Measurements from ENCODE around the gene DUSP7.

The DUSP7 gene

DNA sequence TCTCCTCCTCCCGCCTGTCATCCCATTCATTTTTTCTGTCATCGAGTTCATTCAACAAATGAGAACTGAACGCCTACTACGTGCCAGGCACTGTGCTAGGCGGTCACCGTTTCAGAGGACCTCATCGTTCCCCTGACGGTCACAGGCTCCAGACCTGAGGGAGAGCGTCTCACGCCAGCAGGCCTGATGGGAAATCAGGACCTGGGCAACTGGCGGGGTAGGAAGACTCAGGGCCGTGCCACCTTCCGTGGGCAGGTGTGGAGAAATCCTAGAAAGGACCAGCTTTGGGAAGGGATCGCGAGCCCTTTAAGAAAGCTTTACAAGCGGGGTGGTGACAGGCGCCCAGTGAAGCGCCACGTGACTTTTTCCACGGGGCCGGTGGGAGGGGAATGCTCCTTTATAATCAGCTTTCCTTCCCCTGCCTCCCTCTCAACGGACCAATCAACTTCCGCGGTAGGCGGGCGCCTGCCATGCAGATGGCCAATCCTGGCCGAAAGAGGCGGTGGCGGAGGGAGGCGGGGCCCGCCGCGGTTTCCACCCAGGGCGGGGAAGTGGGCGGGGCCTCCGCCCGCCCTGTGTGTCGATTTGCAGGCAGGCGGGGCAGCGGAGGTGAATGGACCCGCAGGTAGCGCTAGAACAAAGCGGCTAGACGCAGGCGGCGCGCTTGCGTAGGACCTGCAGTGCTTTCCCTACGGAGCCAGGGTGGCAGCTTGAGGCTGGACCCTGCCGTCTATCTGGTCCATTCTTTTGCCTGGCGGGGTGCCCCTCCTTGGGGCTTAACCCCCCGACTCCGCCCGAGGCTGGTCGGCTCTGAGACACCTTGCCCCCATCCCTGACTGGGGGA lies 819 bp upstream of the DUSP7 start:
- Histone ChIP-seq H2BK15ac (ENCODE audit: low read depth, poor library complexity, severe bottlenecking) (peak overlapping the region; percentile 73), H3K27me3 (ENCODE audit: control insufficient read depth in 1 of 2, insufficient read depth in 1 of 2, low read length in 2 of 2) (no peaks in the 10 kb centered on the region), H2AK5ac (ENCODE audit: low read length, severe bottlenecking) (peak overlapping the region; percentile 65), H3K9ac (ENCODE audit: low read length) (peak overlapping the region; percentile 93), H2BK5ac (ENCODE audit: low read depth, low read length, poor library complexity, severe bottlenecking) (no peak overlapping the region), H2AFZ (ENCODE audit: low read depth, low read length) (peak overlapping the region; percentile 90), H3K18ac (ENCODE audit: low read depth in 1 of 2, low read length in 2 of 2) (peak overlapping the region; percentile 74 to 94), H3K79me1 (replicated peaks; ENCODE audit: low read length, poor library complexity, severe bottlenecking) (no peaks in the 10 kb centered on the region), H3K4ac (ENCODE audit: low read depth in 1 of 2, low read length in 2 of 2) (peak overlapping the region; percentile 76 to 81), H4K8ac (ENCODE audit: low read length) (peak overlapping the region; percentile 90), H3K4me1 (ENCODE audit: control insufficient read depth, insufficient read depth, low read depth, low read length) (peaks cover 38% of the 10 kb centered on the region), H2BK12ac (ENCODE audit: low read length in 2 of 2) (peak overlapping the region; percentile 6 to 94), H4K91ac (ENCODE audit: low read length) (peak overlapping the region; percentile 79), H2BK120ac (ENCODE audit: low read depth, low read length) (peak overlapping the region; percentile 65), H3K9me3 (ENCODE audit: control insufficient read depth, low read length) (no peaks in the 10 kb centered on the region), H3K4me3 (ENCODE audit: insufficient read depth in 1 of 2, low read depth in 1 of 2, low read length in 2 of 2) (peak overlapping the region; percentile 68 to 87), H3K27ac (ENCODE audit: low read length, poor library complexity, severe bottlenecking) (peak overlapping the region; percentile 49), H3K14ac (ENCODE audit: low read length in 2 of 2) (peak overlapping the region in 1 of 2 experiments; percentile 93), H3K23ac (ENCODE audit: low read length in 2 of 2) (no peak overlapping the region), H3K4me2 (ENCODE audit: low read length, poor library complexity, severe bottlenecking) (peak overlapping the region; percentile 87), H3K36me3 (ENCODE audit: control insufficient read depth in 1 of 2, insufficient read depth in 2 of 2, low read depth in 1 of 2, low read length in 2 of 2) (peaks cover 11 to 20% of the 10 kb centered on the region in 2 experiments)
- 2% methylated on average over 52 of the region's 55 CpGs for WGBS
- peak; percentile 99 for DNase-seq

DNA sequence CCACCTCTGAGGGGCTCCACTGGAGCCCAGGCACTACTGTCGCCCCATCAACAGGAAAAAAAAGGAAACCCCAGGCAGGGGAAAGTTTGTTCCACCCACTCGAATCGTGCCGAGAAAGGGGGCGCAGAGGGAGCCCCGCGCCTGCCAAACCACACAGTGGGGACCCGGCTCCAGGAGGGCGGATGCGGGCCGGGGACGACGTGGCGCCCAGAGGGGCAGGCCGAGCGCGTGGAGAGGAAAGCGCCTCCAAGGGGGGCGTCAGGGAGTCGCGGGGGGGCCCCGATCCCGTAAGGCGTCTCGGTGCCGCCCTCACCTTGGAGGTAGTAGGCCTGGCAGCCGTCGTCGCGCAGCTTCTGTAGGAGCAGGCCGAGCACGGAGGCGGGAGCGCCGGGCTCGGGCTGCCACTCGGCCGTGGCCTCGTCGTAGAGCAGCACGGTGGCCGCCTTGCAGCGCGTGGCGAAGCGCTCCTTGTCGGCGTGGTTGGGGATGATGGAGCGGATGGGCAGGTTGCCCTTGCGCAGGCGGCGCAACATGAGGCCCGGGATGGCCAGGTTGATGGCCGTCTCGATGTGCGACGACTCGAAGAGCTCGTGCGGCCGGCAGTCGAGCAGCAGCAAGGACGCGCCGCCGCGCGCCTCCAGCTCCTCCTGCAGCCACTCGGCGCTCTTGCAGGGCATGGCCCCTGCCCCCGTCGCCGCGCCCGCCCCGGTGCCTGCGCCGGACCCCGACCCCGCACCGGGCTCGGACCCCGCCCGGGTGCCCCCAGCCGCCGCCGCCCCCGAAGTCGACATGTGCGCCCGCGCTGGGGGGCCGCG lies 627 bp downstream of the DUSP7 start:
- Histone ChIP-seq H2BK120ac (ENCODE audit: low read depth, low read length) (peak overlapping the region; percentile 56), H3K4me2 (ENCODE audit: low read length, poor library complexity, severe bottlenecking) (peak overlapping the region; percentile 67), H3K4ac (ENCODE audit: low read depth in 1 of 2, low read length in 2 of 2) (peak overlapping the region; percentile 83 to 91), H3K4me1 (ENCODE audit: control insufficient read depth, insufficient read depth, low read depth, low read length) (peaks cover 47% of the 10 kb centered on the region), H3K27me3 (ENCODE audit: control insufficient read depth in 1 of 2, insufficient read depth in 1 of 2, low read length in 2 of 2) (no peaks in the 10 kb centered on the region), H3K36me3 (ENCODE audit: control insufficient read depth in 1 of 2, insufficient read depth in 2 of 2, low read depth in 1 of 2, low read length in 2 of 2) (peaks cover 25 to 35% of the 10 kb centered on the region in 2 experiments), H3K4me3 (ENCODE audit: insufficient read depth in 1 of 2, low read depth in 1 of 2, low read length in 2 of 2) (peak overlapping the region; percentile 85 to 94), H2AK5ac (ENCODE audit: low read length, severe bottlenecking) (no peak overlapping the region), H3K79me1 (replicated peaks; ENCODE audit: low read length, poor library complexity, severe bottlenecking) (peaks cover 5% of the 10 kb centered on the region), H2AFZ (ENCODE audit: low read depth, low read length) (peak overlapping the region; percentile 46), H2BK5ac (ENCODE audit: low read depth, low read length, poor library complexity, severe bottlenecking) (peak overlapping the region; percentile 31), H3K14ac (ENCODE audit: low read length in 2 of 2) (peak overlapping the region in 1 of 2 experiments; percentile 84), H2BK15ac (ENCODE audit: low read depth, poor library complexity, severe bottlenecking) (peak overlapping the region; percentile 71), H3K18ac (ENCODE audit: low read depth in 1 of 2, low read length in 2 of 2) (peak overlapping the region; percentile 67 to 79), H4K91ac (ENCODE audit: low read length) (peak overlapping the region; percentile 77), H2BK12ac (ENCODE audit: low read length in 2 of 2) (peak overlapping the region in 1 of 2 experiments; percentile 27), H4K8ac (ENCODE audit: low read length) (peak overlapping the region; percentile 35), H3K9me3 (ENCODE audit: control insufficient read depth, low read length) (no peaks in the 10 kb centered on the region), H3K9ac (ENCODE audit: low read length) (peak overlapping the region; percentile 94), H3K23ac (ENCODE audit: low read length in 2 of 2) (peak overlapping the region in 1 of 2 experiments; percentile 84), H3K27ac (ENCODE audit: low read length, poor library complexity, severe bottlenecking) (peak overlapping the region; percentile 66)
- WGBS = 2% methylated on average over 57 of the region's 94 CpGs
- DNase-seq = peak; percentile 71

DNA sequence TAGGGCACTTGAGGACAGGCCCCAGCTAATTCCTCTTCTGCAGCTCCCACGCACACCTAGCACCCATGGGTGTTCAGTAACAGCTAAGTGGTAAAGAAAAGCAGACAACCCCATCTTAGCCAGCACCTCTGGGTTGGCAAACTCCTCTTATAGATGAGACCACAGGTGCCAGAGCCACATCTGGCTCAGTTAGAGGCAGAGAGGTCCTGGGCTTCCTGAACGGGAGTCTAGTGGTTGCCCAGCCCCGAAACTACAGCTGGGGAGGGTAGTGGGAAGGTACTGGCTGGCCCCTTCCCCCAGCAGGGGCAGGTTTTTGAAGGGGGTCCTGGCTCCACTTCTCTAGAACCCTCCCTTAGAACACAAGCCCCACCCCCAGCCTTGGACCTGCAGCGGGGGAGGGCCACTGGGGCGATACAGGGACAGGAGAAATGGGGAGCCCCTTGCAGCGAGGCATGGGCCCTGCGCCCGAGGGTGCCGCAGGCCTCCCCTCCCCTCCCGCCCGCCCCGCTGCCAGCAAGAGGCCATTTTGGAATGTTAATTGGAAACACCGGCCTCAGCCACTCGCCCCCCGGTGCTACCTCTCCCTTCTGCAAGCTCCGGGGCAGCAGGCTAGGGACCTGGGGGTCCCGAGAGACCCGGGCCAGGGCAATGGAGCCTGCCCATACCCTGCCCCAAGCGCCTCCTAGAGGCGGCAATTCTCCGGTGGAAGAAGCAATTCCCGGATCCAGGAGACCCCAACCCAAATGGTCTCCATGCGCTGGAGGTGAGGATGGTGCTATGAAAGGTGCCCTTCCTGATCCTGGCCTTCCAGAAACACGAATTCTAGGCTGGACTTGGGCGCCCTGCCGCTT lies 1.5 kb downstream of the DUSP7 start:
- peak overlapping the region; percentile 83 to 91 for H3K4ac ChIP-seq (ENCODE audit: low read depth in 1 of 2, low read length in 2 of 2)
- peak overlapping the region; percentile 36 for H2BK15ac ChIP-seq (ENCODE audit: low read depth, poor library complexity, severe bottlenecking)
- 10% methylated on average over 22 of the region's 26 CpGs for WGBS
- peak overlapping the region; percentile 31 for H2BK5ac ChIP-seq (ENCODE audit: low read depth, low read length, poor library complexity, severe bottlenecking)
- peak overlapping the region; percentile 66 for H3K27ac ChIP-seq (ENCODE audit: low read length, poor library complexity, severe bottlenecking)
- H3K4me1 ChIP-seq (ENCODE audit: control insufficient read depth, insufficient read depth, low read depth, low read length) = peaks cover 48% of the 10 kb centered on the region
- peak overlapping the region; percentile 56 for H2BK120ac ChIP-seq (ENCODE audit: low read depth, low read length)
- H3K9me3 ChIP-seq (ENCODE audit: control insufficient read depth, low read length) = no peaks in the 10 kb centered on the region
- H2AK5ac ChIP-seq (ENCODE audit: low read length, severe bottlenecking) = no peak overlapping the region
- H3K4me3 ChIP-seq (ENCODE audit: insufficient read depth in 1 of 2, low read depth in 1 of 2, low read length in 2 of 2) = peak overlapping the region; percentile 85 to 94
- H3K36me3 ChIP-seq (ENCODE audit: control insufficient read depth in 1 of 2, insufficient read depth in 2 of 2, low read depth in 1 of 2, low read length in 2 of 2) = peaks cover 33 to 41% of the 10 kb centered on the region in 2 experiments
- peak overlapping the region; percentile 3 to 84 for H3K14ac ChIP-seq (ENCODE audit: low read length in 2 of 2)
- H4K8ac ChIP-seq (ENCODE audit: low read length) = no peak overlapping the region
- peak overlapping the region in 1 of 2 experiments; percentile 82 for H2BK12ac ChIP-seq (ENCODE audit: low read length in 2 of 2)
- peak overlapping the region; percentile 48 to 79 for H3K18ac ChIP-seq (ENCODE audit: low read depth in 1 of 2, low read length in 2 of 2)
- no peaks in the 10 kb centered on the region for H3K27me3 ChIP-seq (ENCODE audit: control insufficient read depth in 1 of 2, insufficient read depth in 1 of 2, low read length in 2 of 2)
- peak overlapping the region; percentile 67 for H3K4me2 ChIP-seq (ENCODE audit: low read length, poor library complexity, severe bottlenecking)
- no peak overlapping the region for H4K91ac ChIP-seq (ENCODE audit: low read length)
- peaks cover 8% of the 10 kb centered on the region for H3K79me1 ChIP-seq (replicated peaks; ENCODE audit: low read length, poor library complexity, severe bottlenecking)
- H2AFZ ChIP-seq (ENCODE audit: low read depth, low read length) = no peak overlapping the region
- DNase-seq = no peak
- no peak overlapping the region for H3K23ac ChIP-seq (ENCODE audit: low read length in 2 of 2)
- H3K9ac ChIP-seq (ENCODE audit: low read length) = peak overlapping the region; percentile 94

Data from mesenchymal stem cell (in vitro differentiated cells and primary cell).